Left lung (tissue), 10 donors: ENCODE measurements around the gene EN2. TPM values are rescaled to one million over a fixed set of nuclear protein-coding genes. Genes with fewer than 3 reads are reported as not detected.

Source experiments
- ATAC-seq: fragments of 200-7000 bp; cut with Tn5 transposase; one replicate; pipeline ENCODE4 v1.9.1; 2020; ENCODE audit warnings: moderate library complexity
- DNase-seq, 4 donors: peaks; one replicate each; pipeline ENCODE4 v3.0.0-alpha.2; 2013 to 2020
- H3K27ac ChIP-seq, 2 donors: fragments of 200-600 bp; sonication (generic) in 1 of 2; one replicate each; pipeline versions ENCODE4 v1.5.0 to v1.8.0; 2020 to 2021
- H3K27me3 ChIP-seq, 2 donors: fragments of 200-600 bp; sonication (generic) in 1 of 2; one replicate each; pipeline versions ENCODE4 v1.5.0 to v1.8.0; 2020 to 2021
- H3K36me3 ChIP-seq, 2 donors: fragments of 200-600 bp; sonication (generic) in 1 of 2; one replicate each; pipeline versions ENCODE4 v1.5.0 to v1.8.0; 2020 to 2021
- H3K4me1 ChIP-seq, 2 donors: fragments of 200-600 bp; one replicate each; pipeline ENCODE4 v1.8.0; 2021
- H3K4me3 ChIP-seq, 2 donors: fragments of 200-600 bp; sonication (generic) in 1 of 2; one replicate each; pipeline versions ENCODE4 v1.5.0 to v1.8.0; 2020 to 2021; ENCODE audit warnings: mild to moderate bottlenecking in 1 of 2
- H3K9me3 ChIP-seq, 2 donors: fragments of 200-600 bp; sonication (generic) in 1 of 2; one replicate each; pipeline versions ENCODE4 v1.5.0 to v1.8.0; 2020 to 2021
- intact Hi-C, 2 donors: fragments of 100-400 bp; cut with DNase I; formaldehyde crosslinking; loops; one replicate each; pipeline versions ENCODE4 v1.11.2 to v1.14.2; 2022
- polyA plus RNA-seq, 6 donors: library from polyadenylated mRNA; unstranded; fragments of 120-200 nt; gene quantifications; one replicate each; pipeline ENCODE4 v1.2.1, GENCODE V29; 2013; ENCODE audit not compliant: insufficient read length in 6 of 6
- total RNA-seq, 2 donors: library from RNA; stranded (reverse); fragmentation: NEBNext Ultra II Directional; extraction: Animal tissue kit (Norgen Biotek cat#: 25700); gene quantifications; one replicate each; pipeline ENCODE4 v1.2.1, GENCODE V29; 2021
- TF ChIP-seq, protein P1 (sequence below), 2 donors: fragments of 200-600 bp; sonication (generic) in 1 of 2; IDR thresholded peaks; one replicate each; pipeline versions ENCODE4 v1.5.0 to v1.8.0; 2021; ENCODE audit warnings: antibody characterized with exemption in 2 of 2
- donor health status: DM: no; HTN: yes; CAD: no.
- donor health status: DM: no; HTN: no; CAD: no.

Gene EN2
- total and polyA plus RNA-seq, 8 donors: not detected

DNA sequence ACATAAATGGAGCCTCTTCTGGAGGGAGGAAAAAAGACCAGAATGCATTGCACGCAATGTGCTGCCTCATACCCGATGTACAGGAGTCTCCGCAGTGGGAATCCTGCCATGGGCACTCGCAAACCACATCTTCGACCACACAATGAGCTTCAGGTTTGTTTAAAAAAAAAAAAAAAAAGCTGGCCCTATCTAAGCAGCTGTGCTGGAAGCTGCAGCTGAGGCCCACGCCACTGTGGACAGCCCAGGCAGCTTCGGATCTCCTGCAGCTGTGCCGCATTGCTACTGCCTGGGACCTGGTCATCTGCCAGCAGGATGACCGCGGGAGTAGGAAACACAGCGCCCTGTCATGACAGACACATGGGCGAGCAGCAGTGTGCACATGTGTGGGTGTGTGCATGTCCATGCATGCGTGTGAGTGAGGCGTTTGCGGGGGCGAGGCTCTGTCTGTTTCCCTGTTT, 26.0 kb downstream of the EN2 start:
- Histone ChIP-seq H3K27ac (no peak overlapping the region), H3K27me3 (peaks cover 5 to 92% of the 10 kb centered on the region in 2 donors), H3K4me3 (no peak overlapping the region), H3K36me3 (no peaks in the 10 kb centered on the region), H3K4me1 (no peaks in the 10 kb centered on the region), H3K9me3 (no peaks in the 10 kb centered on the region)
- ATAC-seq (peak; percentile 51), DNase-seq (peak in 2 of 4 donors; percentile 64 to 84)
- intact Hi-C loops: no loop called here
- TF ChIP-seq, protein P1, sequence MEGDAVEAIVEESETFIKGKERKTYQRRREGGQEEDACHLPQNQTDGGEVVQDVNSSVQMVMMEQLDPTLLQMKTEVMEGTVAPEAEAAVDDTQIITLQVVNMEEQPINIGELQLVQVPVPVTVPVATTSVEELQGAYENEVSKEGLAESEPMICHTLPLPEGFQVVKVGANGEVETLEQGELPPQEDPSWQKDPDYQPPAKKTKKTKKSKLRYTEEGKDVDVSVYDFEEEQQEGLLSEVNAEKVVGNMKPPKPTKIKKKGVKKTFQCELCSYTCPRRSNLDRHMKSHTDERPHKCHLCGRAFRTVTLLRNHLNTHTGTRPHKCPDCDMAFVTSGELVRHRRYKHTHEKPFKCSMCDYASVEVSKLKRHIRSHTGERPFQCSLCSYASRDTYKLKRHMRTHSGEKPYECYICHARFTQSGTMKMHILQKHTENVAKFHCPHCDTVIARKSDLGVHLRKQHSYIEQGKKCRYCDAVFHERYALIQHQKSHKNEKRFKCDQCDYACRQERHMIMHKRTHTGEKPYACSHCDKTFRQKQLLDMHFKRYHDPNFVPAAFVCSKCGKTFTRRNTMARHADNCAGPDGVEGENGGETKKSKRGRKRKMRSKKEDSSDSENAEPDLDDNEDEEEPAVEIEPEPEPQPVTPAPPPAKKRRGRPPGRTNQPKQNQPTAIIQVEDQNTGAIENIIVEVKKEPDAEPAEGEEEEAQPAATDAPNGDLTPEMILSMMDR (IDR thresholded peaks at IDR 0.05): no peak

GRCh38 chr7:155484483-155485399, 26.8 kb downstream of the EN2 start:
- no peak for DNase-seq
- Histone ChIP-seq H3K4me1 (peaks cover 0 to under 1% of the 10 kb centered on the region in 2 donors), H3K27ac (no peak overlapping the region), H3K36me3 (no peaks in the 10 kb centered on the region), H3K9me3 (no peaks in the 10 kb centered on the region), H3K27me3 (peaks cover 5 to 92% of the 10 kb centered on the region in 2 donors), H3K4me3 (no peak overlapping the region)
- ATAC-seq: no peak
- intact Hi-C loops: no loop called here
- TF ChIP-seq, protein P1 (IDR thresholded peaks at IDR 0.05): no peak

- ATAC-seq: no peak
- Histone ChIP-seq H3K27ac (no peak overlapping the region), H3K36me3 (no peaks in the 10 kb centered on the region), H3K4me3 (no peak overlapping the region), H3K4me1 (peaks cover 0 to 18% of the 10 kb centered on the region in 2 donors), H3K9me3 (no peaks in the 10 kb centered on the region), H3K27me3 (peaks cover 3 to 93% of the 10 kb centered on the region in 2 donors)
- DNase-seq: no peak
- TF ChIP-seq, protein P1 (IDR thresholded peaks at IDR 0.05): no peak
- intact Hi-C loops: no loop called here
Observed at GRCh38 chr7:155486783-155487508, 29.0 kb downstream of the EN2 start.

- TF ChIP-seq, protein P1 (IDR thresholded peaks at IDR 0.05): no peak
- intact Hi-C loops: no loop called here
Observed at GRCh38 chr7:155487509-155488482, 29.9 kb downstream of the EN2 start.

More at GRCh38 chr7:155487509-155488482, 29.9 kb downstream of the EN2 start:
- Histone ChIP-seq H3K9me3 (no peaks in the 10 kb centered on the region), H3K27ac (no peak overlapping the region), H3K4me1 (peaks cover 0 to 18% of the 10 kb centered on the region in 2 donors), H3K27me3 (peaks cover 0 to 93% of the 10 kb centered on the region in 2 donors), H3K36me3 (no peaks in the 10 kb centered on the region), H3K4me3 (no peak overlapping the region)
- peak in 1 of 4 donors; percentile 68 for DNase-seq
- ATAC-seq: no peak
